GM19438 (cell line): ENCODE data around the gene RGPD5.
"Not testable (repeated sequence)": the region's sequence is repeated elsewhere in the genome, so short reads cannot be mapped to it uniquely, and the experiment has no call there.

Experiments used
- ATAC-seq: cut with Tn5 transposase; IDR thresholded peaks from one replicate; pipeline ENCODE4 v1.9.1; 2021; ENCODE audit warnings: low read depth; ENCODE audit not compliant: unreplicated experiment

RGPD5 gene

DNA sequence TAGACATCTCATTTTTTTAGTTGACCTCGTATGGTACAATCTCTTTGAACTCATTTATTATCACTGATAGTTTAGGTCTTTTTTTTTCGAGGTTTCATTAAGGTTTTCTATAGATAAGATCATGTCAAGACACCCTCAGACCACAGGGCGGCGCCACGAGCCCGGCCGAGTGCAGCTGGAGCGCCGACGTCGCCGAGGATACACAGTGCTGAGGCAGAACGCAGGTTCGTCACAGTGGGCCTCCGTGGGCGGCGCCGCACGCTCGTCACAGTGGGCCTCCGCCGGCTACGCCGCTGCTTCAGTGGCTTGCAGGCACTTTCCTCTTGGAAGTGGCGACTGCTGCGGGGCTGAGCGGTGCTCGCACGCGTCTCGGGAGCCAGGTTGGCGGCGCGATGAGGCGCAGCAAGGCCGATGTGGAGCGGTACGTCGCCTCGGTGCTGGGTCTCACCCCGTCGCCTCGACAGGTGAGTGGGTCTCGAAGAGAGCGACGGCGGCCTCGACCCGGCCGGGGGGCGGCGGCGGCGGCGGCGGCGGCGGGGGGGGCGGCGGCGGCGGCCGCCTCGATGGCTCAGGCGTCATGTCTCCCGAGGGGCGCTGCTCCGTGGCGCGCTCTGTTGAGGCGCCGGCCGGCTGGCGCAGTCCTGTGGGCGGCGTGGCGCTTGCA, at the start of gene RGPD5:
RGPD5 (plus strand) TSS at position 232 of the 664 bp plus-strand sequence; CDS start at position 393, 161 bp downstream.
- ATAC-seq, result peak; percentile 98

- not testable (repeated sequence) for ATAC-seq
Measured at GRCh38 chr2:109751572-109751971, 42.5 kb upstream of the RGPD5 start.

GRCh38 chr2:109757163-109757824, 36.8 kb upstream of the RGPD5 start:
- not testable (repeated sequence) for ATAC-seq

- ATAC-seq, result not testable (repeated sequence)
Measured at GRCh38 chr2:109760265-109761042, 33.7 kb upstream of the RGPD5 start.

GRCh38 chr2:109761043-109761454, 33.1 kb upstream of the RGPD5 start:
- ATAC-seq, result not testable (repeated sequence)

- ATAC-seq, result not testable (repeated sequence)
Measured at GRCh38 chr2:109761976-109762375, 32.1 kb upstream of the RGPD5 start.

DNA sequence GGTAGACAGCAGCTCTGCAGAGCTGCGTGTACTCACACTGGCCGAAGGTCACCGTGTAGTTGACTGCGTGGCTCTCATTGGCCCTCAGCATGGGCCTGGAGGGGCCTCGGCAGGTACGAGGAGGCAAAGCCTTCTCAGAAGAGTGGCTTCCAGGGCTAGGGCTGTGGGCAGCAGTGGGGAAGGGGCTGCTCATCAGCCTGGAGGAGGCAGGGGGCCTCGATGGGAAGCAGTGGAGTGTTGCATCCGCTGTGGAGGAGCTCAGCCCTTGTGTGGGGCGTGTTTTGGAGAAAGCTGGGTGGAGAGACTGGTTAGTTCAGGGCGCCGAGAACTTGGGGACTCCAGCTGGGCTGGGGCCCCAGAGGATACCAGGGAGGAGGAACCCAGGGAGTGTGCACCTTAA, 28.0 kb upstream of the RGPD5 start:
- ATAC-seq, result not testable (repeated sequence)

DNA sequence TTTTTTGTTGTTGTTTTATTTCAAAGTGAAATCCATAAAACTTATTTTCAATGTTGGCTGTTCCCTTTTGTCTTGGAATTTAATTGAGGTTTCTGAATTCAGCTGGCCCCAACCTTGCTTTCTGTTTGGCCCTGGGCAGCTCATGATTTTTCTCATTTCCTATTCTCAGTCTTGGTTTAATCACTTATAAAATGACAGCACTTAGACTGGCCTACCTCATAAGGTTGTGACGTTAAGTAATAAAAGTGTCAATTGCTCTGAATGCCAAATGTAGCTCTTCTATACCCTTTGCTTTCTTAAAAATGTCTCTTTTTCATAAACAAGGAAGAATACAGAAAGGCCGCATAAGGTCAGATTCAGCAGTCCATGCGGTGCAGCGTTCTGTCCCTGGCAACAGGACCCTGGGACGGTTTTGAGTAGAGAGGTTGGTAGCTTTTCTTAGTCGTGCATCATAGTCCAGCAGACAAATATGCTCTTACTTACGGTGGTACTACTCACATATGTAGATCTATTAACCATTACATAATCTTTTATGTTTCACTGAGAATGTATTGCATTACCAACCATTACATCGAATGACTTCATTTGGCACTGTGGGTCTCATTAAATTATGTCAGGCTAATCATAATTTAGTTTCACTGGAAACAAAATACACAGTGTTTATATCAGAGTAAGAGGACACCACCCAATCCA, 27.1 kb upstream of the RGPD5 start:
- not testable (repeated sequence) for ATAC-seq

DNA sequence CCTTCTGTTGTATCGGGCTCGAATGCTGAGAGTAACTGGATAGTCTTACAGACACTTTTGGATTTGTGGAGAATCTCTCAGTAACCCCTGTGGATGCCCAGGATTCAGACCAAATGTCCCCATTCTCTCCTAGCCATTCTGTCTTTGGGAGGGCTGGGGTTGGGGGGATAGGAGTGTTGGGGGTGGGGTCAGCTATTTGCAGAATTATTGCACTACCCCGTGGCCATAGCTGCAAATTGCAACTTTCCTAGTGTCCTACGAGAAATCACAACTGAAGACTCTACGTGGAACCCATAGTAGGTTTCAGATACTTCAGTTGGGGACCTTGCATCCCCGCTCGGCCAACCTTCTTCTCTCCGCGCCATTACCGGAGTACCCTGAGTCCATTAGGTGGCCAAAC, 25.2 kb upstream of the RGPD5 start:
- ATAC-seq, result not testable (repeated sequence)

- not testable (repeated sequence) for ATAC-seq
Measured at GRCh38 chr2:109779118-109779517, 15.0 kb upstream of the RGPD5 start.

DNA sequence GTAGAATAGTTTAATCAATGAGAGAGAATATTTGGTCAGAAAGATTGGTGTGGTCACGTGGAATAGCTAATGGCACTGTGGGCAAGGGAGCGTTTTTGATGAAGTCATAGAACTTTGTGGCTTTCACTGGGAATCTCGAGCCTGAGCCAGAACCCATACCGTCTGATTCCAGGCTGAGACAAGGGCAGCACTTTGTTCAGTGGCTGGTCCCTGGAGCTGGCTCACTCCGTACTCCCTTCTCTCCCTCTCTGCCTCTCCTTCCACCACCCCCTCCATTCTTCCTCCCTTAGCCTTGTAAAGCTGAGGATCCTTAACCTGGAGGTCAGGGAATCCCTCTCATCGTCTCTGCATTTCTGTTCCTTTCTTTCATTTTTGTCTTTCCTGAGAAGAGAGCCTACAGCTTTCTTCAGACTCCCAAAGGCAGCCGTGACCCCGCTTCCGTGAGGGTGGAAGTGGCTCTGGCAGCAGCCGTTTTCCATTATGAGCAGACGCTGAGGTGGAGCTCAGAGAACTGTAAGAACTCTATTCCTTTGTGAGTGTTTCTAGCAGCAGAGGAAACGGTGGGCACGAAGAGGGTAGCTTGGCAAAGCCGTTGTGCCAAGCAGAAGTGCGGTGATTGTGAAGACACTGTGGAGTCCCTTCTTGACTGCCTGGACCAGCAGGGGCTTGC, 12.8 kb upstream of the RGPD5 start:
- ATAC-seq, result not testable (repeated sequence)

GRCh38 chr2:109782446-109782993, 11.6 kb upstream of the RGPD5 start:
- ATAC-seq, result not testable (repeated sequence)

DNA sequence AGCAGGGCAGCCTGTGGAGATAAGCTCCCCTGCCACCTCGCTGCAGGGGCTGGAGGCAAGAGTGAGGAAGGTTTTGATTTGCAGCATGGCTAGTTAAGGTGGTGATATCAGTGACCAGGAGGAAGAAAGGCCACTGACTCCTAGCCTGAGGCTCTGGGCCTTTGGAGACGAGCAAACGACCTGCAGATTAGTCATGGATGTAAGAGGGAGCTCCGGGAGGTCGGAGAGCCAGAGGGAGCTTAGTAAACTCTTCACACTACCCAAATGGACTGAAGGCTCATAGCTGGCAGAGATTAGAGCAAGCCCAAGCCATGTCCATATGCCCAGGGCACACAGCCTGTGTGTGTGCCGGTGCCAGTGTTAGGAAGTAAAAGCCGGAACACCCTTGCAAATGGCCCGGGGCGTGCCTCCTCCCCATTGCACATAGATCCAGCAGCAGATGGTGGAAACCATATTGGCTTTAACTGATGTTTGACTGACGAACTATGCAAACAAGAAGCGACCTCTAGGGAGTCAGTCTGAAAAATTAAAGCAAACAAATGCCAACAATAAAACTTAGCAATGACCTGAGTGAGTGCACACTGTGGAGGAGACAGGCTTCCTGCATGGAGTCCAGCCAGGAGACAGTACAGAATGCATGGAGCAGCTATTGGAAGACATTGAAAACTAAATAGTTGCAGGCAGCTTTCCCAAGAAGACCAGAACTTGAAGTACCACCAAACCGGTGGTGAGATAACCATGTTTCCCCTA, 2.4 kb upstream of the RGPD5 start:
- not testable (repeated sequence) for ATAC-seq

GRCh38 chr2:109792659-109793058, 1.4 kb upstream of the RGPD5 start:
- ATAC-seq, result not testable (repeated sequence)

DNA sequence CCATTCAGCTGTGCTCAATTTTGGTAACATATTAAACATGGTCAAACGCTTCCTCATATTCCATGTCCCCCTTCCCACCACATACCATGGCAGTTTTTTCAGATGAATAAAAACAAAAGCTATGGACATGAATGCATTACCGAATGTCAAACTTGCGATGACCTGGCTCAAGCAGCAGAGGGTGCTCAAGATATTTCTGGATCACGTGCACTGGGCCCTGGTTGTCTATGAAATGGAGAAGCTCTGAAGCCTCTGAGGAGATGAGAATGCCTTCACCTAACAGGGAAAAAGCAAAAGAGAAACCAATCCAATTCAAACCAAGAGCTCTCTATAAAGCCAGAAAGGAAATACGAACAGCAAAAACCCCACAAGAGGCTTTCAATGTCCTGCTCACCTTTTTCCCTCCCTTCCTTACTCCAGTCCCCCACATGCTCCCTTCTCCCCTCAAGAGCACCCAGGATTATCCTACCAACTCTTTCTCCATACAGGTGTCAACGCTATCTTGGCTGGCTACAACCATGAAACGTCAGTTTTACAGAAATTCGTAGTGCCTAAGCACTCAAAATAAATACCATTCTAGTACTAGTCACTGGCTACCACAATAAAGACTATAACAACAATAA, 77.1 kb downstream of the RGPD5 start:
- peak; percentile 89 for ATAC-seq

DNA sequence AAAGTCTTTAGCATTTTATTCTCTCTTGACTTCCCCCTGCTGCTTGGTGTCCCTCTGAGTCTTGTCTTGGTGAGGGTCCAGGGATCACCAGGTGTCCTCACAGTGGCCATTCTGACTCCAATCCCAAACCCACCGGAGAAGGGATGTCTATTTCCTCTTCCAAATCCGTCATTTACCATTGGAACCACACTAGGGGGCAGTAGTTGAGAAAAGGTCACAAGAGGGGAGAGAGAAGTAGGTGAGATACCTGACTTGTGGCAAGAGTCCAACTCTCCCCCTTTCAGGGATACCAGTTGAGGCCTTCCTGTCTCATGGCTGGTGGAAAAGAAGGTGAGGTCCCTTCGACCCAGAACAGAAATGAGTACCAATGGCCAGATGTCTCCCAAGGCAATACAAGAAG, 82.5 kb downstream of the RGPD5 start:
- not testable (repeated sequence) for ATAC-seq

DNA sequence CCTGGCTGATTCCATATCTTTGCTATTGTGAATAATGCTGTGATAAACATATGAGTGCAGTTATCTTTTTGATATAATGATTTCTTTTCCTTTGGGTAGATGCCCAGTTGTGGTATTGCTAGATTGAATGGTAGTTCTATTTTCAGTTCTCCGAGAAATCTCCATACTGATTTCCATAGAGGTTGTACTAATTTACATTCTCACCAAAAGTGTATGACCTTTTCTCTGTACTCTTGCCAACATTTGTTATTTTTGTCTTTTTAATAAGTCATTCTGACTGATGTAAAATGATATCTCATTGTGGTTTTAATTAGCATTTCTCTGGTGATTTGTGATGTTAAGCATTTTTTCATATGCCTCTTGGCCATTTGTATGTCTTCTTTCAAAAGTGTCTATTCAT, 88.0 kb downstream of the RGPD5 start:
- not testable (repeated sequence) for ATAC-seq

DNA sequence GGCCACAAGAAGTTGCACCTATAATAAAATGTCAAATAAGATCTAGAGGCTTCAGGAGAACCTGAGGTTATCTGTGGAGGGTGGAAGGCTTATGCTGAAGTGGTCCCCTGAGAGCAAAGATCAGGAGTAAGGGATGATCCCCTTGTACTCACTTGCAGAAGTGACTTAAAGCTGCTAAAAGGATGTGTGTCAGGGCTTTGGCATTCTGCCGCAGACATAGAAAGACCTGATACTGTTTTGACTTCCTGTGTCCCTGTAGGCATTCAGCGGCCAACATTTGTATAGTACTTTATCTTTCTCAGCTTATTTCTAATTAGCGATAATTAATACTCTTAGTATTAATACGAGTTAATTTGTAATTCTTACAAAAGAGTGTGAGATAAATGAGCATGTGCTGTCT, 94.3 kb downstream of the RGPD5 start:
- not testable (repeated sequence) for ATAC-seq

GRCh38 chr2:109889909-109890308, 95.8 kb downstream of the RGPD5 start:
- ATAC-seq, result not testable (repeated sequence)
